Epithelial cell of proximal tubule (primary cell): ENCODE results near the gene FGFR3. TPM values are rescaled to one million over a fixed set of nuclear protein-coding genes. Genes with fewer than 3 reads are reported as not detected.

ENCODE experiments used
- DNase-seq: peaks from one replicate; pipeline ENCODE4 v3.0.0-alpha.2; 2011; ENCODE audit warnings: low read depth
- H3K4me3 ChIP-seq: 2 replicates; pipeline ENCODE4 v1.5.1; 2011; ENCODE audit warnings: low read depth, mild to moderate bottlenecking, low read length
- CTCF ChIP-seq: conservative IDR thresholded peaks from 2 replicates; pipeline ENCODE4 v1.5.1; 2012; ENCODE audit warnings: low read depth, mild to moderate bottlenecking, low read length
- total RNA-seq: library from RNA; depleted of rRNA; stranded (reverse); fragments of >200 nt; gene quantifications from 2 replicates; pipeline ENCODE4 v1.2.3, GENCODE V29; 2015

The FGFR3 gene
- total RNA-seq, 1 donor from 2014 or later, result 8.1 TPM

GRCh38 chr4:1764670-1765069 lies 28.4 kb upstream of the FGFR3 start:
- no peak for TF ChIP-seq CTCF
- DNase-seq, result no peak
- H3K4me3 ChIP-seq, result no peak overlapping the region

- TF ChIP-seq CTCF, result no peak
- DNase-seq, result no peak
- no peak overlapping the region for H3K4me3 ChIP-seq
Measured at GRCh38 chr4:1765409-1766072, 27.6 kb upstream of the FGFR3 start.

- DNase-seq, result no peak
Measured at GRCh38 chr4:1766106-1767060, 26.7 kb upstream of the FGFR3 start.

GRCh38 chr4:1767061-1767769 lies 25.9 kb upstream of the FGFR3 start:
- TF ChIP-seq CTCF, result no peak
- no peak for DNase-seq
- peak overlapping the region; percentile 26 for H3K4me3 ChIP-seq

More at GRCh38 chr4:1766106-1767060, 26.7 kb upstream of the FGFR3 start:
- H3K4me3 ChIP-seq, result no peak overlapping the region
- no peak for TF ChIP-seq CTCF

GRCh38 chr4:1767770-1768366 lies 25.2 kb upstream of the FGFR3 start:
- TF ChIP-seq CTCF, result peak; percentile 42
- no peak for DNase-seq
- H3K4me3 ChIP-seq, result peak overlapping the region; percentile 26

- H3K4me3 ChIP-seq, result no peak overlapping the region
- TF ChIP-seq CTCF, result no peak
- no peak for DNase-seq
Measured at GRCh38 chr4:1768367-1769034, 24.6 kb upstream of the FGFR3 start.
